SIG-M5 treated with dmso at 0.1 percent for 504 hours (cell line): ENCODE measurements around the gene RNF39.
"Not testable (repeated sequence)": the region's sequence is repeated elsewhere in the genome, so short reads cannot be mapped to it uniquely, and the experiment has no call there.

Source experiments
- DNase-seq: peaks from one replicate; lab custom pipeline; 2025; ENCODE audit not compliant: unreplicated experiment; lab: John Stamatoyannopoulos, UW

RNF39 gene

GRCh38 chr6:30075094-30075789 is at the start of gene RNF39:
TSS of gene RNF39 (minus strand) at chr6:30075769. CDS start at chr6:30075585, 184 bp downstream.
- no peak for DNase-seq

- no peak for DNase-seq
Observed at GRCh38 chr6:30122515-30122914, 46.9 kb upstream of the RNF39 start.

DNA sequence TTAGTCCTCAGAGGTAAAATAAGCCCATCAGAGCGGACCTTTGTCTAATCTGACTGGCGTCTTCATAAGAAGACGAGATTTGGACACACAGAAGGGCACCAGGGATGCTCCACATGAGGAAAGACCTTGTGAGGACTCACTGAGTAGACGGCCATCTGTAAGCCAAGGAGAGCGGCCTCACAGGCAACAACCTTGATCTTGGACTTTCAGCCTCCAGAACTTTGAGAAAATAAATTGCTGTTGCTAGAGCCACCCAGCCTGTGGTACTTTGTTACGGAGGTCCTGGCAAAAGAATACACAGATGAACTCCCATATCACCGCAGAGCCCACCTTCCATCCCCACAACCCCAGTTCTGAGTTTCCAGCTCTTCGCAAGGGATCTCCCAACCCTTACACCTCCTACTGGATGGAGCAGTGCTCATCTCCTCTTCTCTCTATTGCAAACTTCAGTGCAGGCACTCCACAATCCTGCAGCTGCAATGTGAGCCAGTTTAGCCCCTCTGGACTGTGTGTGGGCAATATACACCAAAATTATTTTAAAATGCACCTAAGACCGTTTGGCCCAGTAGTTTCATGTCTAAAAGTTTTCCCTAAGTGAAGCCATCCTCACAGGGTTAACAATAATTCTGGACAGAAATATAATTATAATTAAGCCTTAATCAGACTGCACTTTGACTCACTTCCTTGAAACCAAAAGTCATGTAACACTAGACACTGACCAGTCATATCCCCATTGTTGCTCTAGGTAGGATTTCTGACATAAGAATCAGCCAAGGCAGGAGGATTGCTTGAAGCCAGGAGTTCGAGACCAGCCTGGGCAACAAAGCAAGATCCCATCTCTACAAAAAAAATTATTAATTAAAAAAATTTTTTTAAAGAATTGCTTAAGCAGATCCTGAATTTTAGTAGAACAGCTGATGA is 46.1 kb upstream of the RNF39 start:
- DNase-seq = no peak

DNA sequence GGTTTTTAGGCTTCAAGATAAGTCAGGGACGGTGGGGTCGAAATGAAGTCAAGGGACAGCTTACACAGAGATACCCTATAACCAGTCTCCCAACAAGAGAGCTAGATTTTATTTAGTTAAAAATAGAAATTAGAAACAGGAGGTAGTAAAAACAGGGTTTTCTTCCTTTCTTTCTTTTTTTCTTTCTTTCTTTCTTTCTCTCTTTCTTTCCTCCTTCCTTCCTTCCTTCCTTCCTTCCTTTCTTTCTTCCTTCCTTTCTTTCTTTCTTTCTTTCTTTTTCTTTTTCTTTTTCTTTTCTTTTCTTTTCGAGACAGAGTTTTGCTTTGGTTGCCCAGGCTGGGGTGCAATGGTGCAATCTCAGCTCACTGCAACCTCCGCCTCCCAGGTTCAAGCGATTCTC is 43.1 kb upstream of the RNF39 start:
- DNase-seq = not testable (repeated sequence)

DNA sequence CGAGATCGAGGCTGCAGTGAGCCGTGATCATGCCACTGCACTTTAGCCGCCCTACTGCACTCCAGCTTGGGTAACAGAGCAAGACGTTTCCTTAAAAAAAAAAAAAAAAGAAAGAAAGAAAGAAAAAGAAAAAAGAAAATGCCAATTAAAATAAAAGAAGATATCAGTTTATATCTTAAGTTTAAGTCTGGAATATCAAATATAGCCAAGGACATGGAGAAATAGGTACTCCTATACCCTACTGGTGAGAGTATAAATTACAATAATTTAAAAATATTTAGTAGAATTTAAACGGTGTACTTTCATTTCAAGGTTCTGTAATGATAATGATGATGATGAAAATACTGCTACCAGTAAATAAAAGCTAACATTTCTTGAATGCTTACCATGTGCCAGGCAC is 41.2 kb upstream of the RNF39 start:
- no peak for DNase-seq

DNA sequence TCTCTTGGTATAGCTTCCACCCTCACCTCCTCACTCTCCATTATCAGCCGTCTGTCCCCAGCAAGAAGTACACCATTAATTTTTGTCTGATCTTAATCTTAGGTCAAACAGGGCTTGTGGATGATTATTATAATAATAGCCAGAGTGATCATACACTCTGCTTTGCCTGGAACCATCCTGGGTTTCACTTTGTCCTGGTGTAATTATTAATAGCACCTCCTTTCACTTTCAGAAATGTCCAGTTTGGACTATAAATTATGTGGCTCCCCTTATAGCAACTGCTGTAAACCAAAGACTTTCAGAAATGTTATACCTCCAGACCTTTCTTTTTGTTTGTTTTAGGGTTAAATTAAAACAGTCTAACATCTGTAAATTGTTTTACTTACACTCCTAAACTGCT is 38.3 kb upstream of the RNF39 start:
- DNase-seq = no peak

DNA sequence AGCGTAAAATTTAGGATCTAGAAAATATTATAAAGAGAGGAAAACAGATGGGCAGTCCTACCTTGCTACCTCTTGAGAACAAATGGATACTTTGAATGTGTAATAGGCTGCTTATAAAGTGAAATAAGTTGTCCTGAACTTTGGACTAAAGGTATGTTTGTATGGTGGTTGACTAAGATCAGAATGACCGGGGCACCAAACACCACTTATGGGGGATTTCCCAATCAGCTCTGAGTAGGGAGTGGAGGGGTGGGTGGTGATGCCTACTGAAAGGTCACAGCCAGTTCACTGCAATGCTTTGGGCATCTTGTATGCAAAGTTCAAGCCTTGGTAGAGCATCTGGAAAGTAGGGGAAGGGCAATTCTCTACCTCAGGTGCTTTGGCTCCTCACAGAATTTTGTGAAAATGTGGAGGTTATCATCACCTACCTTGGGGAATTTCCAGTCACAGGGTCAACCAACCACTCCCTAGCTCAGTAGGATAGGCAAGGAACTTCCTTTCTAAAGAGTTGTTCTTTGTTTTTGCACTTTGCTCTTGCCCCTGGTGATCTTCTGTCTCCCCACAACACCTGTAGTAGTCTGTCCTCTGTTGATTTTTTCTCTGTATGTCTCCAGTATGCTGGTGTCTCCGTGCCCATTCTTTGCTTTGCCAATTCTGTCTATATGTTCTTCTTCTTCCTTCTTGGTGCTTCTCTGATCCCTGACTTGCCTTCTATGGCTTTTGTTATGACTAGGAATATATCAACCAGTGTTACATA is 37.6 kb upstream of the RNF39 start, which contains the start of gene TRIM31:
Gene TRIM31, minus strand, starts transcription at position 88 of the 757 bp plus-strand sequence. CDS start 285 bp downstream, outside the sequence.
- DNase-seq = no peak

GRCh38 chr6:30112402-30112994 is 36.9 kb upstream of the RNF39 start:
- no peak for DNase-seq

DNA sequence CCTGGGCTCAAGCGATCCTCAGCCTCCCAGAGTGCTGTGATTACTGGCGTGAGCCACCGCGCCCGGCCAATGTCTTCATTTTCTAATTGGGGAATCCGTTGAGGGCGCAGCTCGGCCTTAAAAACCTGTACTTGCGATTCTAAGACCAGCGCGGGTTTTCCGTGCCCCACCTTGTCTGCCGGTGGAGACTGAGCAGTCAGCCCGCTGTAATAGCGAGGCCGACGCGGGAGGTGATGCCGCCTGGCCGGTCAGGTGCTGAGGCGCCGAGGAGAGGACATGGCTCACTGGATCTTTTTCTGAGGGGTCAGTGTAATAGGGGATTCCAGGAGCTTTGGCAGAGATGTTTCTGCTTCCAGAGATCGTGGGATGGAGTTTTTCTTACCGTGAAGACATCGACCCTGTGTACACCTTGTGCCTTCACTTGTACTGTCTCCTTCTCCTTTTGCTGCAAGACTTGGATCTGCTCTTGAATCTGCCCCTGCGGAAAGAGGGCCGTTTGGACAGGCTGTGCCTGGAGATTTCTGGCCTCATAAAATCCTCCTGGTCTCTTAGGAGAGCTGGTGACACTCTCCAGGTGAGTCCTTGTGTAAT is 35.8 kb upstream of the RNF39 start:
- no peak for DNase-seq

DNA sequence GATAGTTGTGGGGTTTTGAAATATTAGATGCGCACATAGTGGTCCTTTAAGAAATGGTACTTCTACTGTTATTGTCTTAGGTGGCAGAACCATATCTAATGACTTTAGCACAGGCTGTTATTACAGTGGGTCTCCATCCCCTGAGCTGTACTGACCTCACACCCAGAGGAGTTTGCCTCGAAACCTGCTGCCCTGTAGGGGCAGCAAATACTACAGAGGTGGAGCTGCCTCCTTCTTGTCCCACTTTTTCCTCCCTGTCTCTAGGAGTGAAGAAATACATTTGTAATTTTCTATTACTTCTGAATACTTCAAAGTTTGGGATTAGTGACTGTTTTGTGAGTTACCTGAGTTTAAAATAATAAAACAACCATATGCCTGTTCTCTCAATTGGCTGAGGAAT is 29.1 kb upstream of the RNF39 start:
- no peak for DNase-seq

- DNase-seq = no peak
Observed at GRCh38 chr6:30103872-30104179, 28.3 kb upstream of the RNF39 start.

DNA sequence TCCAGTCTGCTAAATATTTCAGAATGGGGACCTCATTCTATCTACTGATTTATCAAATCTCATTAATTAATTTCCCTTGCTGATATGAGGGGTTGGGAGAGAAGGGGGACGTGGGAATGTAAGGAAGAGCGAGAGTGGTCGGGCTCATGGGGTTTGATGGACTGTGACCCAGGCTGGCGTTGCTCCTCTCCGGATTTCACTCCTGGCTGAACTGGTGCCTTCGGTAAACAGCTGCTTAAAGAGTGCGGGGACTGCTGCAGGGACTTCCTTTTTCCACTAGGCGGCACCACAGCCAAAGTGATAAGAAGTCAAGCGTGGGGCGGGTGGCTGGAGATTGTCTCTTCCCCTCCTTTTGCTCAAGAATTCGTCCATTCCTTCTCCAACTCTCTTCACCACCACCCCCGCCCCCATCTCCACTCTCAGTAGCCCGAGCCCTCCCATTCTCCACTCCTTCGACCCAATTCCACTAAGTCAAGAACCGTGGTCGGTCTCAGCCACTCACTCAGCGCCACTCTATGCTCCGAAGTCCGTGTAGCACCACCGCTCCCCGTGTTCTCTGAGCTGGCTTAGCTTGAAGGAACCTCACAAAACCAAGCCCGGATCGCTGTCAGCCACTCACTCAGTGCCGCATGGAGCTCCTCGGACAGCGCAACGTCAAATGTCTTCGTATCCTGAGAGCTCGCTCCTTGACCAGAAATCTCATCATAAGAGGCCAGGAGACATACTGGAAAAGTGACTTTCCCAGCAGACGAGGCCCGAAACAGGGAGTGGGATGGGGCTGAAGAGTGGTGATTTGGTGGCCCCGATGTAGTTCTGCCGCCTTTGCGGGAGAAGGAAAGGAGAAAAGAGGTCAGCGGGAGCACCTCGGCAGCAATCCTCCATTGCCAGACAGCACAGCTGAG is 27.7 kb upstream of the RNF39 start:
- DNase-seq = peak; percentile 86

DNA sequence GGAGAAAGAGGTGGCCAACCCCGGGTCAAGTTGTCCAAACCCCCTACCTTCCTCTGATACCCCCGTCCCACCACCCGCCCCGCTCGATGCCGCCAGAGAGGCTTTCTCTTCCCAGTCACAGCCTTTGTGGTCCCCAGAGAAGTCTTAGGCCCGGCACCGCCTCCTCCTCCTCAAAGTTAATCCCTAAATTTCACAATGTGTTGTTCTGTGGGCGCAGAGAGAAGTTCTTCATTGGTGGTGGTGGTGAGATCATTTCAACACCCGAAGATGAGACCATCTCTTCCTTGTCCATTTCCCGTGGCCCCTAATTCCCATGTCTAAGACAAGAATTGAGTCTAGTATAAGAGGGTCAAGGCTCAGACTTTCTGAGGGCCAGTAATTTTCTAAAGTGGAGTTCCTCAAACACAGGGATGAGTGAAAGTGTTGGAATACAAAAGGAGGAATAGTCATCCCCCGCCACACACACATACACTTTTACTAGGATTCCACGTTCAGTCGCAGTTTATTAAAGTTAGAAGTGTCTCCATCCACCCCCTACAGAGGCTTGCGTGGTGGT is 26.9 kb upstream of the RNF39 start:
- DNase-seq = peak; percentile 68

DNA sequence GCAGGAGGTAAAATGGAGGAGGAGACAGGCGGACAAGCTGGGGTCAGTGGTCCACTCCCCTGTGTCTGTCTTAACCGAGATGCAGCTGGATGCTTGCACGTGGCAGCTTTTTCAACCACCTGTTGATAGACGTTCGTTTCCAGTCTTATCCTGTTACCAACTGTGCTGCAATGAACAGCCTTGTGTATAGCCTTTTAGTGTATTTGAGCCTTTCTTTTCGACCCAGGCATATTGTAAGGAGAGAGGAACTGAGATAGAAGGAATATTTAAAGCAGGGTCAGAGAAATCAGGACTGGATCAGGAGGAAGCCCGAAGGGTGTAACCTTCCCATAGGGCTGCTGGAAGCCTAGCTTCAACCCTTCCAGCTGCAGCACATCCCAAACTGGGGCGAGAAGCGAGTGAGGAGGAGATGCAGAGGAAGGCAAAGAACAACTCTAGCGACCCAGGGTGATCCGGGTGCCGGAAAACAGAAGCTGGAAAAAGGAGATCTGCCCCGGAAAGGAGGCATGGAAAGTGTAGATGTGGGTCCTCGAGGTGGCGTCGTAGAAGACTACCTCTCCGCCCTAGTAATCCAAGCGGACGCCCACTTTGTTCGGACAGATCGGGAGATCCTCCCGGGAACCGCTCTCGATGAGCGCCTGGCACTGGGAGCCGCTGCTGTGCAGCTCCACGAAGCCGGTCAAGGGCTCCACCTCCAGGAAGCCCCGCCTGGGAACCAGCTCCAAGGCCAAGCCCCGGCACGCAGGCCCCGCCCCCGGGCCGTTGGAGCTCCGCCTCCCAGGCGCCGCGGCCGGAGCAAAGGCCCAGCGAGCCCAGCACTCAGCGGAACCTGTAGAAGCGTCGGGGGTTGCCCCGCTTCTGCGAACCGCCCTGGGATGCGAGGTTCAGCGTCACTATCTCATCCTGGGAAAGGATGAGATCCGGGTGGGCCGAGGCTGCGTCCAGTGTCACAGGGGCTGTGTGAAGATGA is 26.2 kb upstream of the RNF39 start:
- DNase-seq = peak; percentile 58

DNA sequence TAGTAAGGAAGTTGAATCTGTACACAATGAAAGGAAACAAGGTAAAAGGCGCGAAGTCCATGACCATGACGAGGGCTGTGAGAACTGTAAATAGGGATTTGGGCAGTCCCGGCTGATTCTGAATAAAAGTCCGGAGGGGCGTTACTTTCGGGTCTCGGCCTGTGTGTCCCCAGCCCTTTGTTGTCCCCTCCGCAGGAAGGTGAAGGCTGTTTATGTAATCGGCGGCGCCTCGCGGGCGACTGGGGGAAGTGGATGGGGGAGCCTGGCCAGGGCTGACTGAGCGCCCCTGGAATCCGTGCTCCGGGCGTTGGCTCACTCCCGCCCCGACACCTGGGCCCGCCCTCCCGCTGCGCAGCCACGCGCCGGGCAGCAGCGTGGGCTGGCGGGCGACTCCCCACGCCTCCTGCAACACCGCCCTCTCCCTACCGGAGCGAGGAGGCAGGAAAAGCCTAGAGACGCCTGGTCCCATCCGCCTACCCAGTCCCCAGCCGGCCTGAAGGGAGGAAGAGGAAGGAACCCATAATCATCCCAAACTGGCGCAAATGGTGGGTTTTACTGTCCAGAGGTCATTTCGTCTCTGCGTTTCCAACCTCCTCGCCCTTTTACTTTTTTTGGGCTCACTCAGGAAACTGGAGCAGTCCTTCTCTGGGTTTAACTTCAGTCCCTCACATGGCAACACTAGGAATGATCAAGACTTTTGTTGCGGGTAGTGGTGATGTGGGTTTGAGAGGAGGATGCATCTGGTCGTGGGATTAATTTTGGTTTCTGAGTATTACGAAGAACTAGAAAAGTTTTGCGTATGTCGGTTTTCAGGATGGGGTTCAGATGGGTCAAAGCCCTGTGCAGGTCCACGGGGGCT is 25.2 kb upstream of the RNF39 start:
- no peak for DNase-seq

GRCh38 chr6:30100154-30100553 is 24.6 kb upstream of the RNF39 start:
- DNase-seq = no peak
